NB4 (cell line): ENCODE data around the gene MYB.

Experiments
- MYC ChIP-seq: IDR thresholded peaks from 2 replicates; pipeline ENCODE4 v1.6.1; 2011; ENCODE audit warnings: low read depth, low read length
- POLR2A ChIP-seq: IDR thresholded peaks from 2 replicates; pipeline ENCODE4 v1.6.1; 2011; ENCODE audit warnings: mild to moderate bottlenecking; ENCODE audit not compliant: insufficient read length; ENCODE audit errors: extremely low read depth
- TF ChIP-seq, protein P1 (sequence below): IDR thresholded peaks from one replicate; pipeline ENCODE4 v1.5.1; 2012; ENCODE audit warnings: low read depth, low read length
- TF ChIP-seq, protein P2 (sequence below): IDR thresholded peaks from 2 replicates; pipeline ENCODE4 v1.6.1; 2011; ENCODE audit warnings: low read depth, low read length

DNA sequence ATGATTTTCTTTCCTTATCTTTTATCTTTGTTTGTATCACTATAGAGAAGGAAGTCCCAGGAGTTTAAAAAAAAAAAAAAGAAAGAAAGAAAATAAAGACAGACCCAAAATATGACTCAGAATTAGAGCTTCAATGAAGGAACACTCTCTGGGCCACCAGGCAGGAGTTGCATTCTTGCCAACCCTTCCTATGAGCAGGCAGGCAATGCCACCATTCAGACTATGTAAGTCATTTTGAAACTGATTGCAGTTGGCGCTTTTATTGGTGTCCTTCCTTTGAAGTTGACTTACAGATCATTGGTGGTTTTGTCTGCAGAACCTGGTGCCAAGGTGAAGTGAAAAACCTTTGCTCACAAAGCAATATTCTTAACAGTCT is 50.3 kb downstream of the MYB start:
- TF ChIP-seq MYC (no peak), POLR2A (no peak)
- TF ChIP-seq, protein P1, sequence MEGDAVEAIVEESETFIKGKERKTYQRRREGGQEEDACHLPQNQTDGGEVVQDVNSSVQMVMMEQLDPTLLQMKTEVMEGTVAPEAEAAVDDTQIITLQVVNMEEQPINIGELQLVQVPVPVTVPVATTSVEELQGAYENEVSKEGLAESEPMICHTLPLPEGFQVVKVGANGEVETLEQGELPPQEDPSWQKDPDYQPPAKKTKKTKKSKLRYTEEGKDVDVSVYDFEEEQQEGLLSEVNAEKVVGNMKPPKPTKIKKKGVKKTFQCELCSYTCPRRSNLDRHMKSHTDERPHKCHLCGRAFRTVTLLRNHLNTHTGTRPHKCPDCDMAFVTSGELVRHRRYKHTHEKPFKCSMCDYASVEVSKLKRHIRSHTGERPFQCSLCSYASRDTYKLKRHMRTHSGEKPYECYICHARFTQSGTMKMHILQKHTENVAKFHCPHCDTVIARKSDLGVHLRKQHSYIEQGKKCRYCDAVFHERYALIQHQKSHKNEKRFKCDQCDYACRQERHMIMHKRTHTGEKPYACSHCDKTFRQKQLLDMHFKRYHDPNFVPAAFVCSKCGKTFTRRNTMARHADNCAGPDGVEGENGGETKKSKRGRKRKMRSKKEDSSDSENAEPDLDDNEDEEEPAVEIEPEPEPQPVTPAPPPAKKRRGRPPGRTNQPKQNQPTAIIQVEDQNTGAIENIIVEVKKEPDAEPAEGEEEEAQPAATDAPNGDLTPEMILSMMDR = no peak
- TF ChIP-seq, protein P2, sequence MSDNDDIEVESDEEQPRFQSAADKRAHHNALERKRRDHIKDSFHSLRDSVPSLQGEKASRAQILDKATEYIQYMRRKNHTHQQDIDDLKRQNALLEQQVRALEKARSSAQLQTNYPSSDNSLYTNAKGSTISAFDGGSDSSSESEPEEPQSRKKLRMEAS = no peak
